H9 (cell line): ENCODE results near the gene PLXNA2. TPM values are rescaled to one million over a fixed set of nuclear protein-coding genes. Genes with fewer than 3 reads are reported as not detected.

Source experiments
- DNase-seq: peaks from one replicate; pipeline ENCODE4 v3.0.0-alpha.2; 2017
- H2AFZ ChIP-seq: one replicate; pipeline ENCODE4 v1.6.1; 2013; ENCODE audit warnings: mild to moderate bottlenecking, low read length, control low read depth, moderate library complexity
- H2AK5ac ChIP-seq: 2 replicates; pipeline ENCODE4 v1.6.1; 2013; ENCODE audit warnings: low read length, control low read depth, mixed read lengths; ENCODE audit not compliant: insufficient read length
- H2BK120ac ChIP-seq: one replicate; pipeline ENCODE4 v1.6.1; 2013; ENCODE audit warnings: low read depth, mild to moderate bottlenecking, low read length, control low read depth, inconsistent platforms; ENCODE audit not compliant: poor library complexity, severe bottlenecking
- H2BK12ac ChIP-seq: 2 replicates; pipeline ENCODE4 v1.6.1; 2013; ENCODE audit warnings: low read length, control low read depth, mixed read lengths, low read depth; ENCODE audit not compliant: insufficient read length
- H2BK15ac ChIP-seq: 2 replicates; pipeline ENCODE4 v1.6.1; 2013; ENCODE audit warnings: low read depth, low read length, control low read depth
- H2BK20ac ChIP-seq: one replicate; pipeline ENCODE4 v1.6.1; 2013; ENCODE audit warnings: low read depth, mild to moderate bottlenecking, low read length, control low read depth, inconsistent platforms; ENCODE audit not compliant: poor library complexity, severe bottlenecking
- H2BK5ac ChIP-seq: 2 replicates; pipeline ENCODE4 v1.6.1; 2013; ENCODE audit warnings: low read length, control low read depth, mixed read lengths; ENCODE audit not compliant: insufficient read length
- H3K14ac ChIP-seq: 2 replicates; pipeline ENCODE4 v1.6.1; 2013; ENCODE audit warnings: low read length, control low read depth; ENCODE audit not compliant: insufficient read depth
- H3K18ac ChIP-seq: 2 replicates; pipeline ENCODE4 v1.6.1; 2013; ENCODE audit warnings: low read depth, mild to moderate bottlenecking, mixed read lengths, low read length, control low read depth; ENCODE audit not compliant: insufficient read length
- H3K23ac ChIP-seq: 2 replicates; pipeline ENCODE4 v1.6.1; 2013; ENCODE audit warnings: low read length, control low read depth, mixed read lengths, low read depth; ENCODE audit not compliant: insufficient read length
- H3K23me2 ChIP-seq: 2 replicates; pipeline ENCODE4 v1.6.1; 2013; ENCODE audit warnings: low read depth, mild to moderate bottlenecking, mixed read lengths, low read length, control low read depth; ENCODE audit not compliant: insufficient read length, poor library complexity, severe bottlenecking
- H3K27ac ChIP-seq: 2 replicates; pipeline ENCODE4 v1.5.1; 2013; ENCODE audit warnings: low read length, control low read depth, mixed read lengths, low read depth; ENCODE audit not compliant: insufficient read length
- H3K27me3 ChIP-seq: 2 replicates; pipeline ENCODE4 v1.6.1; 2013; ENCODE audit warnings: low read length, control low read depth, inconsistent platforms; ENCODE audit not compliant: insufficient read depth
- H3K4ac ChIP-seq: 2 replicates; pipeline ENCODE4 v1.6.1; 2013; ENCODE audit warnings: low read depth, mild to moderate bottlenecking, control low read depth, inconsistent platforms, low read length, moderate library complexity
- H3K4me1 ChIP-seq: 2 replicates; pipeline ENCODE4 v1.6.1; 2013; ENCODE audit warnings: low read length, control low read depth, inconsistent platforms; ENCODE audit not compliant: insufficient read depth
- H3K4me2 ChIP-seq: 2 replicates; pipeline ENCODE4 v1.6.1; 2013; ENCODE audit warnings: low read length, control low read depth, mixed read lengths; ENCODE audit not compliant: insufficient read length, insufficient read depth
- H3K56ac ChIP-seq: 2 replicates; pipeline ENCODE4 v1.6.1; 2013; ENCODE audit warnings: low read depth, mild to moderate bottlenecking, mixed read lengths, low read length, control low read depth; ENCODE audit not compliant: insufficient read length
- H3K79me1 ChIP-seq: 2 replicates; pipeline ENCODE4 v1.6.1; 2013; ENCODE audit warnings: low read depth, mild to moderate bottlenecking, moderate library complexity, low read length, control low read depth, inconsistent platforms; ENCODE audit not compliant: insufficient read depth, poor library complexity, severe bottlenecking
- H3K79me2 ChIP-seq: 2 replicates; pipeline ENCODE4 v1.6.1; 2013; ENCODE audit warnings: low read length, control low read depth, inconsistent platforms; ENCODE audit not compliant: insufficient read depth
- H3K9ac ChIP-seq: 2 replicates; pipeline ENCODE4 v1.6.1; 2013; ENCODE audit warnings: low read length, control low read depth, mixed read lengths; ENCODE audit not compliant: insufficient read length; ENCODE audit errors: extremely low read depth
- H3K9me3 ChIP-seq: one replicate; pipeline ENCODE4 v1.6.1; 2013; ENCODE audit warnings: low read depth, low read length, inconsistent platforms; ENCODE audit not compliant: control insufficient read depth
- H3T11ph ChIP-seq: one replicate; pipeline ENCODE4 v1.6.1; 2013; ENCODE audit warnings: mild to moderate bottlenecking, low read length, control low read depth, inconsistent platforms
- H4K20me1 ChIP-seq: one replicate; pipeline ENCODE4 v1.6.1; 2013; ENCODE audit not compliant: control insufficient read depth, insufficient read length, insufficient read depth
- H4K5ac ChIP-seq: 2 replicates; pipeline ENCODE4 v1.6.1; 2013; ENCODE audit warnings: low read depth, mild to moderate bottlenecking, mixed read lengths, low read length, control low read depth; ENCODE audit not compliant: insufficient read length
- H4K8ac ChIP-seq: replicated peaks from 2 replicates; pipeline ENCODE4 v1.6.1; 2013; ENCODE audit warnings: low read length, control low read depth, mixed read lengths, low read depth; ENCODE audit not compliant: insufficient read length
- H4K91ac ChIP-seq: 2 replicates; pipeline ENCODE4 v1.6.1; 2013; ENCODE audit warnings: low read depth, mild to moderate bottlenecking, moderate library complexity, mixed read lengths, low read length, control low read depth; ENCODE audit not compliant: insufficient read length
- H3K27ac Mint-ChIP-seq, 3 experiments: 2 replicates in 2 of 3; 3 replicates in 1 of 3; pipeline ENCODE4 v1.8.0; 2020 to 2021; ENCODE audit warnings: mixed read lengths in 3 of 3, mild to moderate bottlenecking in 1 of 3, moderate library complexity in 1 of 3
- H3K27me3 Mint-ChIP-seq: 2 replicates; pipeline ENCODE4 v1.8.0; 2021; ENCODE audit warnings: low read depth, mild to moderate bottlenecking, moderate library complexity, mixed read lengths
- H3K36me3 Mint-ChIP-seq, 3 experiments: 2 replicates in 2 of 3; 3 replicates in 1 of 3; pipeline ENCODE4 v1.8.0; 2020 to 2021; ENCODE audit warnings: low read depth in 3 of 3, mixed read lengths in 3 of 3; ENCODE audit not compliant: insufficient read depth in 1 of 3
- H3K4me1 Mint-ChIP-seq, 2 experiments: 2 replicates each; pipeline ENCODE4 v1.8.0; 2020; ENCODE audit warnings: mixed read lengths in 2 of 2
- H3K4me3 Mint-ChIP-seq, 2 experiments: 2 replicates in 1 of 2; 3 replicates in 1 of 2; pipeline ENCODE4 v1.8.0; 2020 to 2021; ENCODE audit warnings: mild to moderate bottlenecking in 2 of 2, mixed read lengths in 2 of 2, moderate library complexity in 1 of 2
- H3K9me3 Mint-ChIP-seq, 2 experiments: 2 replicates in 1 of 2; 3 replicates in 1 of 2; pipeline ENCODE4 v1.8.0; 2020; ENCODE audit warnings: mild to moderate bottlenecking in 2 of 2, mixed read lengths in 2 of 2, moderate library complexity in 1 of 2
- WGBS: extraction: QIAGEN DNeasy Blood & Tissue Kit; methylation state at CpG from one replicate; pipeline ENCODE4 v1.1.7; 2013; ENCODE audit warnings: missing lambda C conversion rate, low lambda C conversion rate, mixed read lengths; ENCODE audit not compliant: insufficient read length; ENCODE audit errors: extremely low coverage; 5-methylcytosine and 5-hydroxymethylcytosine counted together
- total RNA-seq: library from RNA; stranded (reverse); gene quantifications from 2 replicates; pipeline ENCODE4 v1.2.1, GENCODE V29; 2021
- TF ChIP-seq, protein P1 (sequence below): fragments of 200-600 bp; sonication (generic); conservative IDR thresholded peaks from 3 replicates; pipeline ENCODE4 v1.8.0; 2021; ENCODE audit warnings: antibody characterized with exemption, mild to moderate bottlenecking

The PLXNA2 gene
- total RNA-seq, 1 experiment from 2014 or later, result 0.57 TPM

DNA sequence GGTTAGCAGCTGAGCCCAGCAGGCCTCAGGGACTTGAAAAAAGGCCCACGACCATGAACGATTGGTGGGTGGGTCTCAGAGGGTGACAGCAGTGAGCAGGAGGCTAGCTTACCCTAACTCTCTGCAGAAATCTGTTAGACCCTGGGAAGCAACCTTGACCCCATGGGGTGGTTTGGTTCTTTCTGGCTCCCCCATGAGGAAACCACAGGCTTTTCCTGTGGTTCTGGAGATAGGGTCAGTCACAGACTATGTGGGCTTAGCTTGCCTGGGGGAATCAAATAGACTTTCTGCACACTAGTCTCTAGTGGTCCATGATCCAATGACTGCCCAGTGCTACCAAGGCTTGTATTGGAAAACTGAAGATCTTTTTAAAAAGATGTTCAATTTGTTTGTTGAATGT is 118.1 kb downstream of the PLXNA2 start:
- no peak overlapping the region for H3K14ac ChIP-seq
- H3K4me1 Mint-ChIP-seq, result peaks cover 12 to 17% of the 10 kb centered on the region in 2 experiments
- WGBS, result no CpG with 5 or more reads among the region's 2 CpGs
- DNase-seq, result no peak
- H3K36me3 Mint-ChIP-seq, result no peaks in the 10 kb centered on the region; a peak in 1 of 7 replicates
- no peak overlapping the region for H3T11ph ChIP-seq
- H2BK20ac ChIP-seq, result no peak overlapping the region
- no peak overlapping the region for H3K9ac ChIP-seq
- no peak overlapping the region for H3K23ac ChIP-seq
- H2AK5ac ChIP-seq, result no peak overlapping the region
- H4K91ac ChIP-seq, result no peak overlapping the region
- no peak overlapping the region; a peak in 1 of 7 replicates for H3K27ac Mint-ChIP-seq
- no peak overlapping the region for H3K4ac ChIP-seq
- no peak overlapping the region for H2BK120ac ChIP-seq
- H3K4me1 ChIP-seq, result no peaks in the 10 kb centered on the region
- H3K9me3 ChIP-seq, result no peaks in the 10 kb centered on the region
- H4K20me1 ChIP-seq, result peaks cover 2% of the 10 kb centered on the region
- no peaks in the 10 kb centered on the region for H3K9me3 Mint-ChIP-seq
- peaks cover 19% of the 10 kb centered on the region for H3K27me3 Mint-ChIP-seq
- H4K8ac ChIP-seq, result no peak overlapping the region
- no peaks in the 10 kb centered on the region for H3K23me2 ChIP-seq
- no peak overlapping the region for H2AFZ ChIP-seq
- no peak overlapping the region for H3K4me2 ChIP-seq
- no peak overlapping the region for H3K18ac ChIP-seq
- no peak overlapping the region for H3K56ac ChIP-seq
- no peak overlapping the region for H2BK5ac ChIP-seq
- H4K5ac ChIP-seq, result no peak overlapping the region
- TF ChIP-seq, protein P1, sequence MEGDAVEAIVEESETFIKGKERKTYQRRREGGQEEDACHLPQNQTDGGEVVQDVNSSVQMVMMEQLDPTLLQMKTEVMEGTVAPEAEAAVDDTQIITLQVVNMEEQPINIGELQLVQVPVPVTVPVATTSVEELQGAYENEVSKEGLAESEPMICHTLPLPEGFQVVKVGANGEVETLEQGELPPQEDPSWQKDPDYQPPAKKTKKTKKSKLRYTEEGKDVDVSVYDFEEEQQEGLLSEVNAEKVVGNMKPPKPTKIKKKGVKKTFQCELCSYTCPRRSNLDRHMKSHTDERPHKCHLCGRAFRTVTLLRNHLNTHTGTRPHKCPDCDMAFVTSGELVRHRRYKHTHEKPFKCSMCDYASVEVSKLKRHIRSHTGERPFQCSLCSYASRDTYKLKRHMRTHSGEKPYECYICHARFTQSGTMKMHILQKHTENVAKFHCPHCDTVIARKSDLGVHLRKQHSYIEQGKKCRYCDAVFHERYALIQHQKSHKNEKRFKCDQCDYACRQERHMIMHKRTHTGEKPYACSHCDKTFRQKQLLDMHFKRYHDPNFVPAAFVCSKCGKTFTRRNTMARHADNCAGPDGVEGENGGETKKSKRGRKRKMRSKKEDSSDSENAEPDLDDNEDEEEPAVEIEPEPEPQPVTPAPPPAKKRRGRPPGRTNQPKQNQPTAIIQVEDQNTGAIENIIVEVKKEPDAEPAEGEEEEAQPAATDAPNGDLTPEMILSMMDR, result no peak
- H3K79me1 ChIP-seq, result no peaks in the 10 kb centered on the region
- no peak overlapping the region for H3K4me3 Mint-ChIP-seq
- H2BK15ac ChIP-seq, result no peak overlapping the region
- no peaks in the 10 kb centered on the region for H3K27me3 ChIP-seq
- no peak overlapping the region for H2BK12ac ChIP-seq
- H3K27ac ChIP-seq, result no peak overlapping the region
- H3K79me2 ChIP-seq, result no peaks in the 10 kb centered on the region
